Measurements from ENCODE around the gene SLC22A14. TPM values are rescaled to one million over a fixed set of nuclear protein-coding genes. Genes with fewer than 3 reads are reported as not detected.

SLC22A14 gene
- total RNA-seq, 1 donor from 2014 or later = 0.93 TPM

- peaks cover 2% of the 10 kb centered on the region for H3K27me3 Mint-ChIP-seq (ENCODE audit: unreplicated experiment)
- H3K27ac Mint-ChIP-seq (ENCODE audit: unreplicated experiment) = no peak overlapping the region
- no peak for DNase-seq
- H3K9me3 Mint-ChIP-seq (ENCODE audit: unreplicated experiment) = no peaks in the 10 kb centered on the region
- H3K4me3 Mint-ChIP-seq (ENCODE audit: unreplicated experiment) = no peak overlapping the region
- no peaks in the 10 kb centered on the region for H3K36me3 Mint-ChIP-seq (ENCODE audit: unreplicated experiment)
- no peaks in the 10 kb centered on the region for H3K4me1 Mint-ChIP-seq (ENCODE audit: low read depth, unreplicated experiment)
- no peak for TF ChIP-seq CTCF (IDR thresholded peaks at IDR 0.05; ENCODE audit: partially characterized antibody, unreplicated experiment)
These were observed 79.4 kb downstream of the SLC22A14 start for GRCh38 chr3:38361496-38361895.

- no peak for DNase-seq
- Mint-ChIP-seq H3K27me3 (ENCODE audit: unreplicated experiment) (peaks cover 2% of the 10 kb centered on the region), H3K27ac (ENCODE audit: unreplicated experiment) (no peak overlapping the region), H3K9me3 (ENCODE audit: unreplicated experiment) (no peaks in the 10 kb centered on the region), H3K4me3 (ENCODE audit: unreplicated experiment) (no peak overlapping the region), H3K36me3 (ENCODE audit: unreplicated experiment) (no peaks in the 10 kb centered on the region), H3K4me1 (ENCODE audit: low read depth, unreplicated experiment) (no peaks in the 10 kb centered on the region)
- TF ChIP-seq CTCF (IDR thresholded peaks at IDR 0.05; ENCODE audit: partially characterized antibody, unreplicated experiment) = no peak
These were observed 80.7 kb downstream of the SLC22A14 start for GRCh38 chr3:38362825-38363224.

GRCh38 chr3:38364721-38365400 lies 82.8 kb downstream of the SLC22A14 start:
- H3K36me3 Mint-ChIP-seq (ENCODE audit: unreplicated experiment) = no peaks in the 10 kb centered on the region
- TF ChIP-seq CTCF (IDR thresholded peaks at IDR 0.05; ENCODE audit: partially characterized antibody, unreplicated experiment) = no peak
- no peak overlapping the region for H3K4me3 Mint-ChIP-seq (ENCODE audit: unreplicated experiment)
- DNase-seq = no peak
- peaks cover 2% of the 10 kb centered on the region for H3K27me3 Mint-ChIP-seq (ENCODE audit: unreplicated experiment)
- no peak overlapping the region for H3K27ac Mint-ChIP-seq (ENCODE audit: unreplicated experiment)
- H3K9me3 Mint-ChIP-seq (ENCODE audit: unreplicated experiment) = peaks cover 4% of the 10 kb centered on the region
- no peaks in the 10 kb centered on the region for H3K4me1 Mint-ChIP-seq (ENCODE audit: low read depth, unreplicated experiment)

- peaks cover 2% of the 10 kb centered on the region for H3K27me3 Mint-ChIP-seq (ENCODE audit: unreplicated experiment)
- TF ChIP-seq CTCF (IDR thresholded peaks at IDR 0.05; ENCODE audit: partially characterized antibody, unreplicated experiment) = no peak
- no peak overlapping the region for H3K27ac Mint-ChIP-seq (ENCODE audit: unreplicated experiment)
- no peak for DNase-seq
- no peaks in the 10 kb centered on the region for H3K36me3 Mint-ChIP-seq (ENCODE audit: unreplicated experiment)
- no peaks in the 10 kb centered on the region for H3K4me1 Mint-ChIP-seq (ENCODE audit: low read depth, unreplicated experiment)
- peaks cover 4% of the 10 kb centered on the region for H3K9me3 Mint-ChIP-seq (ENCODE audit: unreplicated experiment)
- no peak overlapping the region for H3K4me3 Mint-ChIP-seq (ENCODE audit: unreplicated experiment)
These were observed 83.5 kb downstream of the SLC22A14 start for GRCh38 chr3:38365469-38366062.

- Mint-ChIP-seq H3K4me3 (ENCODE audit: unreplicated experiment) (no peak overlapping the region), H3K9me3 (ENCODE audit: unreplicated experiment) (peaks cover 4% of the 10 kb centered on the region), H3K27me3 (ENCODE audit: unreplicated experiment) (peaks cover 2% of the 10 kb centered on the region), H3K27ac (ENCODE audit: unreplicated experiment) (no peak overlapping the region), H3K4me1 (ENCODE audit: low read depth, unreplicated experiment) (no peaks in the 10 kb centered on the region), H3K36me3 (ENCODE audit: unreplicated experiment) (no peaks in the 10 kb centered on the region)
- no peak for DNase-seq
- no peak for TF ChIP-seq CTCF (IDR thresholded peaks at IDR 0.05; ENCODE audit: partially characterized antibody, unreplicated experiment)
These were observed 84.0 kb downstream of the SLC22A14 start for GRCh38 chr3:38366082-38366481.

Data from glutamatergic neuron (in vitro differentiated cells).